OCI-LY3 (cell line): ENCODE measurements around the gene KRTAP10-2.

Experiments
- CTCF ChIP-seq: fragments of 200-600, 300-600 bp; sonication (generic); IDR thresholded peaks from 2 replicates; pipeline ENCODE4 v1.5.1; 2014; ENCODE audit warnings: antibody characterized with exemption, low read length, low read depth
- EZH2phosphoT487 ChIP-seq: fragments of 200-600 bp; shearing (Covaris generic); IDR thresholded peaks from 2 replicates; pipeline ENCODE4 v1.6.1; 2018; ENCODE audit warnings: antibody characterized with exemption, mixed run types, low read depth

GRCh38 chr21:44529503-44530125, 21.7 kb downstream of the KRTAP10-2 start:
- TF ChIP-seq EZH2phosphoT487 (no peak), CTCF (no peak)
